Mesendoderm (in vitro differentiated cells): ENCODE data around the gene KCNAB2.

ENCODE experiments used
- DNase-seq: peaks from one replicate; pipeline ENCODE4 v3.0.0; 2013
- H2AK5ac ChIP-seq: 2 replicates; pipeline ENCODE4 v1.6.1; 2013; ENCODE audit warnings: low read length, inconsistent platforms
- H2BK120ac ChIP-seq: 2 replicates; pipeline ENCODE4 v1.6.1; 2013; ENCODE audit warnings: low read depth, mild to moderate bottlenecking, low read length, moderate library complexity, mixed read lengths
- H2BK15ac ChIP-seq: replicated peaks from 2 replicates; pipeline ENCODE4 v1.6.1; 2013; ENCODE audit warnings: low read depth, mild to moderate bottlenecking, moderate library complexity
- H2BK5ac ChIP-seq: 2 replicates; pipeline ENCODE4 v1.6.1; 2013; ENCODE audit warnings: low read length, inconsistent platforms
- H3K18ac ChIP-seq: 2 replicates; pipeline ENCODE4 v1.6.1; 2013; ENCODE audit warnings: mild to moderate bottlenecking, low read length, mixed read lengths
- H3K23ac ChIP-seq: one replicate; pipeline ENCODE4 v1.6.1; 2013; ENCODE audit warnings: low read length
- H3K27ac ChIP-seq: 2 replicates; pipeline ENCODE4 v1.5.1; 2013; ENCODE audit warnings: low read depth, mild to moderate bottlenecking, inconsistent platforms, low read length, moderate library complexity
- H3K27me3 ChIP-seq: 2 replicates; pipeline ENCODE4 v1.6.1; 2013; ENCODE audit warnings: low read length, control low read depth, mild to moderate bottlenecking, inconsistent platforms; ENCODE audit not compliant: insufficient read depth, poor library complexity
- H3K36me3 ChIP-seq: 2 replicates; pipeline ENCODE4 v1.6.1; 2013; ENCODE audit warnings: low read length, inconsistent platforms; ENCODE audit not compliant: control insufficient read depth, insufficient read depth
- H3K4ac ChIP-seq: one replicate; pipeline ENCODE4 v1.6.1; 2013; ENCODE audit warnings: low read depth, mild to moderate bottlenecking, low read length, moderate library complexity
- H3K4me1 ChIP-seq: 2 replicates; pipeline ENCODE4 v1.6.1; 2013; ENCODE audit warnings: low read depth, low read length, inconsistent platforms; ENCODE audit not compliant: control insufficient read depth
- H3K4me2 ChIP-seq: 2 replicates; pipeline ENCODE4 v1.6.1; 2013; ENCODE audit warnings: low read length
- H3K4me3 ChIP-seq: 2 replicates; pipeline ENCODE4 v1.5.1; 2013; ENCODE audit warnings: mild to moderate bottlenecking, low read length
- H3K56ac ChIP-seq: one replicate; pipeline ENCODE4 v1.6.1; 2013; ENCODE audit warnings: low read length
- H3K79me1 ChIP-seq: 2 replicates; pipeline ENCODE4 v1.6.1; 2013; ENCODE audit warnings: low read length, inconsistent platforms
- H3K79me2 ChIP-seq: 2 replicates; pipeline ENCODE4 v1.6.1; 2013; ENCODE audit warnings: mild to moderate bottlenecking, low read length; ENCODE audit not compliant: control insufficient read depth, insufficient read depth
- H3K9ac ChIP-seq: 2 replicates; pipeline ENCODE4 v1.6.1; 2013; ENCODE audit warnings: low read length, inconsistent platforms
- H4K5ac ChIP-seq: one replicate; pipeline ENCODE4 v1.6.1; 2013; ENCODE audit warnings: low read length
- H4K8ac ChIP-seq: one replicate; pipeline ENCODE4 v1.6.1; 2013; ENCODE audit warnings: low read depth, mild to moderate bottlenecking, control low read depth, low read length, moderate library complexity
- WGBS: extraction: QIAGEN DNeasy Blood & Tissue Kit; methylation state at CpG from one replicate; pipeline ENCODE4 v1.1.7; 2013; ENCODE audit warnings: low lambda C conversion rate, missing lambda C conversion rate; ENCODE audit not compliant: insufficient coverage; ENCODE audit errors: extremely low coverage; 5-methylcytosine and 5-hydroxymethylcytosine counted together

KCNAB2 gene

DNA sequence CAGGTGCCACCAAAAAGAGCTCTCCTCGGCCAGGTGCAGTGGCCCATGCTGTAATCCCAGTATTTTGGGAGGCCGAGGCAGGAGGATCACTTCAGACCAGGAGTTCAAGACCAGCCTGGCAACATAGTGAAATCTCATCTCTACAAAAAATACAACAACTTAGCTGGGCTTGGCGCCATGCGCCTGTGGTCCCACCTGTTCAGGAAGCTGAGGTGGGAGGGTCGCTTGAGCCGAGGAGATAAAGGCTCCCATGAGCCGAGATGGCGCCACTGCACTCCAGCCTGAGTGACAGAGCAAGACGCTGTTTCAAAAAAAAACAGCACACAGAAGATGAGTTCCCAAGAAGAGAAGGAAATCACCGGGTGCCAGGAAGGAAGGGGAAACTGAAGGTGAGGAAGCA, 67.4 kb downstream of the KCNAB2 start:
- Histone ChIP-seq H3K79me1 (no peaks in the 10 kb centered on the region), H2BK5ac (no peak overlapping the region), H3K4me1 (no peaks in the 10 kb centered on the region), H3K9ac (no peak overlapping the region), H3K18ac (no peak overlapping the region), H2BK120ac (no peak overlapping the region), H3K4me3 (no peak overlapping the region), H3K27me3 (no peaks in the 10 kb centered on the region), H3K23ac (no peak overlapping the region), H3K27ac (no peak overlapping the region), H3K4me2 (no peak overlapping the region), H2AK5ac (no peak overlapping the region), H4K5ac (no peak overlapping the region), H2BK15ac (no peak overlapping the region), H3K79me2 (no peaks in the 10 kb centered on the region), H4K8ac (no peak overlapping the region), H3K4ac (no peak overlapping the region), H3K36me3 (no peaks in the 10 kb centered on the region), H3K56ac (no peak overlapping the region)
- WGBS, result no CpG with 5 or more reads among the region's 10 CpGs
- DNase-seq, result no peak

DNA sequence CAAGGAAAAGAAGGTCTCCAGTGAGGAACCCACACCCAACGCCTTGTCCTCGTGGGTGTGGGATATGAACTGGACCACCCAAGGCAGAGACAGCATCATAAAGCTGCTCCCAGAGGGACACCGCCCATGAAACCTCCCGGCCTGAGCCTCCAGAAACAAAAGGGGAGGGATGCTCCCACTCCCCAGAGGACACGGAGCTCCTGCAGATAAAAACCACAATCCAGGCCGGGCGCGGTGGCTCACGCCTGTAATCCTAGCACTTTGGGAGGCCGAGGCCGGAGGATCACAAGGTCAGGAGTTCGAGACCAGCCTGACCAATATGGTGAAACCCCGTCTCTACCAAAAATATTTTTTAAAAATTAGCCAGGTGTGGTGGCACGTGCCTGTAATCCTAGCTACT, 68.1 kb downstream of the KCNAB2 start:
- no peaks in the 10 kb centered on the region for H3K79me1 ChIP-seq
- no peak overlapping the region for H2AK5ac ChIP-seq
- H3K4ac ChIP-seq, result no peak overlapping the region
- H3K4me1 ChIP-seq, result no peaks in the 10 kb centered on the region
- H3K27me3 ChIP-seq, result no peaks in the 10 kb centered on the region
- H3K23ac ChIP-seq, result no peak overlapping the region
- no peaks in the 10 kb centered on the region for H3K36me3 ChIP-seq
- H3K18ac ChIP-seq, result no peak overlapping the region
- no peak overlapping the region for H3K4me2 ChIP-seq
- no peak overlapping the region for H2BK15ac ChIP-seq
- H3K9ac ChIP-seq, result no peak overlapping the region
- no peak overlapping the region for H4K5ac ChIP-seq
- no peak overlapping the region for H3K4me3 ChIP-seq
- H2BK120ac ChIP-seq, result no peak overlapping the region
- no peaks in the 10 kb centered on the region for H3K79me2 ChIP-seq
- WGBS, result no CpG with 5 or more reads among the region's 14 CpGs
- no peak overlapping the region for H3K56ac ChIP-seq
- H2BK5ac ChIP-seq, result no peak overlapping the region
- H4K8ac ChIP-seq, result no peak overlapping the region
- no peak for DNase-seq
- H3K27ac ChIP-seq, result no peak overlapping the region

DNA sequence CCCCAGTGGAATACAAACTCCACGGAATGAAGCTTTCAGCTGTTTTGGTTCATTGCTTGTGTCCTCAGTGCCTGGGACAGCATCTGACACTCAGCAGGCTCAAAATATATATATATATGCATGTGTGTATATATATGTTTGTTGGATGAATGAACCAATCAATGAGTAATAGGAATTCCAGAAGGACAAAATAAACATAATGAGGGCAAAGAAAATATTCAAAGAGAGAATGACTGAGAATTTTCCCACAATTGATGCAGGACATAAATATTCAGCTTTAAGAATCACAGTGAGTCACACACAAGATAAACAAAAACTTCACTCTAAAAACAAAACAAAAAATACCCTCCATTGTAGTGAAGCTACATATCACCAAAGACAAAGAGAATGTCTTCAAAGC, 70.4 kb downstream of the KCNAB2 start:
- Histone ChIP-seq H2BK15ac (no peak overlapping the region), H2AK5ac (no peak overlapping the region), H2BK120ac (no peak overlapping the region), H3K79me2 (no peaks in the 10 kb centered on the region), H3K4ac (no peak overlapping the region), H3K18ac (no peak overlapping the region), H3K4me1 (no peaks in the 10 kb centered on the region), H4K5ac (no peak overlapping the region), H3K9ac (no peak overlapping the region), H3K79me1 (no peaks in the 10 kb centered on the region), H3K4me3 (no peak overlapping the region), H3K4me2 (no peak overlapping the region), H3K56ac (no peak overlapping the region), H3K36me3 (no peaks in the 10 kb centered on the region), H3K27ac (no peak overlapping the region), H3K23ac (no peak overlapping the region), H2BK5ac (no peak overlapping the region), H4K8ac (no peak overlapping the region), H3K27me3 (no peaks in the 10 kb centered on the region)
- DNase-seq, result no peak
- no CpG with 5 or more reads among the region's 1 CpG for WGBS

DNA sequence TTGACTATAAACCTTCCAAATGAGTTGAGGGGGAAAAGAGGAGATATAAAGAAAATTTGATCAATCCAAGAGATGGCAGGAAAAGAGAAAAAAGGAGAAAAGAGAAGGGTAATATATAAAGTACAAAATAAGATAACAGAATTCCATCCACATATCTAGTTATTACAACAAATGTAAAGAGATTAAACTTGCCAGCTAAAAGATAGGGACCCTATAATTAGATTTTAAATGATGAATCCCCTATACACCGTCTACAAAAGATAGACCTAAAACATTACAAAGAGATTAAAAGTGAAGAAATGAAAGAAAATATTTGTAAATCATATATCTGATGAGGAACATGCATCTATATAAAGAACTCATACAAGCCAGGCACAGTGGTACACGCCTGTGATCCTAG, 71.4 kb downstream of the KCNAB2 start:
- Histone ChIP-seq H3K27ac (no peak overlapping the region), H2BK15ac (no peak overlapping the region), H3K79me2 (no peaks in the 10 kb centered on the region), H3K4me1 (no peaks in the 10 kb centered on the region), H3K79me1 (no peaks in the 10 kb centered on the region), H3K27me3 (no peaks in the 10 kb centered on the region), H4K5ac (no peak overlapping the region), H3K36me3 (no peaks in the 10 kb centered on the region), H4K8ac (no peak overlapping the region), H3K4me3 (no peak overlapping the region), H3K4me2 (no peak overlapping the region), H2BK120ac (no peak overlapping the region), H3K9ac (no peak overlapping the region), H2BK5ac (no peak overlapping the region), H2AK5ac (no peak overlapping the region), H3K56ac (no peak overlapping the region), H3K4ac (no peak overlapping the region), H3K18ac (no peak overlapping the region), H3K23ac (no peak overlapping the region)
- WGBS, result no CpG with 5 or more reads among the region's 2 CpGs
- DNase-seq, result no peak

DNA sequence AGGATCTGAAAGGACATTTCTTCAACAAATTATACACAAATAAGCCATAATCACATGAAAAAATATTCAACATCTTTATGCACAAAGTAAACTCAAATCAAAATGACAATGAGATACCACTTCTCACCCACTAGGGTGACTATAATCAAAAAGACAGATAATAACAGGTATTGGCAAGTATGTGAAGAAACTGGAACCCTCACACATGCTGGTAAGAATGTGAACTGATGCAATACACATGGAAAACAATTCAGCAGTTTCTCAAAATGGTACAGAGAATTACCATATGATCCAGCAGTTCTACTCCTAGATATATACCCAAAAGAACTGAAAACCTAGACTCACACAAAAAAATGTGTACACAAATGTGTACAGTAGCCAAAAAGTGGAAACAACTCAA, 71.9 kb downstream of the KCNAB2 start:
- H3K4ac ChIP-seq, result no peak overlapping the region
- no peak overlapping the region for H2AK5ac ChIP-seq
- no peak overlapping the region for H3K4me2 ChIP-seq
- H3K23ac ChIP-seq, result no peak overlapping the region
- no peaks in the 10 kb centered on the region for H3K36me3 ChIP-seq
- H2BK15ac ChIP-seq, result no peak overlapping the region
- H3K18ac ChIP-seq, result no peak overlapping the region
- H3K79me2 ChIP-seq, result no peaks in the 10 kb centered on the region
- H3K27me3 ChIP-seq, result no peaks in the 10 kb centered on the region
- H3K4me3 ChIP-seq, result no peak overlapping the region
- H2BK5ac ChIP-seq, result no peak overlapping the region
- H3K9ac ChIP-seq, result no peak overlapping the region
- H3K56ac ChIP-seq, result no peak overlapping the region
- no peak overlapping the region for H4K5ac ChIP-seq
- H3K79me1 ChIP-seq, result no peaks in the 10 kb centered on the region
- no peaks in the 10 kb centered on the region for H3K4me1 ChIP-seq
- DNase-seq, result no peak
- H3K27ac ChIP-seq, result no peak overlapping the region
- no peak overlapping the region for H4K8ac ChIP-seq
- no peak overlapping the region for H2BK120ac ChIP-seq

DNA sequence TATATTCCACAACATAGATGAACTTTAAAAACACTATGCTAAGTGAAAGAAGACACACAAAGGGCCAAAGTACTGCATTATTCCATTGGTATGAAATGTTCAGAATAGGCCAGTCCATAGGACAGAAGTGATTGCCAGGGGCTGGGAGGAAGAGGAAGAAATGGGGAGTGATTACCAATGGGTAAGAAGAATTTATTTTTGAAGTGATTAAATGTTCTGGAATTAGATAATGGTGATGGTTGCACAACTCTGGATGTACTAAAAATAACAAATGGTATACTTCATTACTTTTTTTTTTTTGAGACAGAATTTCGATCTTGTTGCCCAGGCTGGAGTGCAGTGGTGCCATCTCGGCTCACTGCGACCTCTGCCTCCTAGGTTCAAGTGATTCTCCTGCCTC, 72.7 kb downstream of the KCNAB2 start:
- Histone ChIP-seq H3K4me3 (no peak overlapping the region), H3K36me3 (no peaks in the 10 kb centered on the region), H2BK15ac (no peak overlapping the region), H2BK5ac (no peak overlapping the region), H3K79me1 (no peaks in the 10 kb centered on the region), H2AK5ac (no peak overlapping the region), H3K56ac (no peak overlapping the region), H3K27ac (no peak overlapping the region), H3K18ac (no peak overlapping the region), H4K8ac (no peak overlapping the region), H3K9ac (no peak overlapping the region), H3K27me3 (no peaks in the 10 kb centered on the region), H2BK120ac (no peak overlapping the region), H3K4me1 (no peaks in the 10 kb centered on the region), H3K23ac (no peak overlapping the region), H3K79me2 (no peaks in the 10 kb centered on the region), H3K4ac (no peak overlapping the region), H3K4me2 (no peak overlapping the region), H4K5ac (no peak overlapping the region)
- DNase-seq, result no peak
- no CpG with 5 or more reads among the region's 3 CpGs for whole genome bisulfite sequencing
